H9 (cell line): ENCODE measurements around the gene BCAS1. TPM values are rescaled to one million over a fixed set of nuclear protein-coding genes. Genes with fewer than 3 reads are reported as not detected.

ENCODE experiments used
- DNase-seq: peaks from one replicate; pipeline ENCODE4 v3.0.0-alpha.2; 2017
- H2AFZ ChIP-seq: one replicate; pipeline ENCODE4 v1.6.1; 2013; ENCODE audit warnings: mild to moderate bottlenecking, low read length, control low read depth, moderate library complexity
- H2AK5ac ChIP-seq: 2 replicates; pipeline ENCODE4 v1.6.1; 2013; ENCODE audit warnings: low read length, control low read depth, mixed read lengths; ENCODE audit not compliant: insufficient read length
- H2BK120ac ChIP-seq: one replicate; pipeline ENCODE4 v1.6.1; 2013; ENCODE audit warnings: low read depth, mild to moderate bottlenecking, low read length, control low read depth, inconsistent platforms; ENCODE audit not compliant: poor library complexity, severe bottlenecking
- H2BK12ac ChIP-seq: 2 replicates; pipeline ENCODE4 v1.6.1; 2013; ENCODE audit warnings: low read length, control low read depth, mixed read lengths, low read depth; ENCODE audit not compliant: insufficient read length
- H2BK15ac ChIP-seq: 2 replicates; pipeline ENCODE4 v1.6.1; 2013; ENCODE audit warnings: low read depth, low read length, control low read depth
- H2BK20ac ChIP-seq: one replicate; pipeline ENCODE4 v1.6.1; 2013; ENCODE audit warnings: low read depth, mild to moderate bottlenecking, low read length, control low read depth, inconsistent platforms; ENCODE audit not compliant: poor library complexity, severe bottlenecking
- H2BK5ac ChIP-seq: 2 replicates; pipeline ENCODE4 v1.6.1; 2013; ENCODE audit warnings: low read length, control low read depth, mixed read lengths; ENCODE audit not compliant: insufficient read length
- H3K14ac ChIP-seq: 2 replicates; pipeline ENCODE4 v1.6.1; 2013; ENCODE audit warnings: low read length, control low read depth; ENCODE audit not compliant: insufficient read depth
- H3K18ac ChIP-seq: 2 replicates; pipeline ENCODE4 v1.6.1; 2013; ENCODE audit warnings: low read depth, mild to moderate bottlenecking, mixed read lengths, low read length, control low read depth; ENCODE audit not compliant: insufficient read length
- H3K23ac ChIP-seq: 2 replicates; pipeline ENCODE4 v1.6.1; 2013; ENCODE audit warnings: low read length, control low read depth, mixed read lengths, low read depth; ENCODE audit not compliant: insufficient read length
- H3K23me2 ChIP-seq: 2 replicates; pipeline ENCODE4 v1.6.1; 2013; ENCODE audit warnings: low read depth, mild to moderate bottlenecking, mixed read lengths, low read length, control low read depth; ENCODE audit not compliant: insufficient read length, poor library complexity, severe bottlenecking
- H3K27ac ChIP-seq: 2 replicates; pipeline ENCODE4 v1.5.1; 2013; ENCODE audit warnings: low read length, control low read depth, mixed read lengths, low read depth; ENCODE audit not compliant: insufficient read length
- H3K27me3 ChIP-seq: 2 replicates; pipeline ENCODE4 v1.6.1; 2013; ENCODE audit warnings: low read length, control low read depth, inconsistent platforms; ENCODE audit not compliant: insufficient read depth
- H3K4ac ChIP-seq: 2 replicates; pipeline ENCODE4 v1.6.1; 2013; ENCODE audit warnings: low read depth, mild to moderate bottlenecking, control low read depth, inconsistent platforms, low read length, moderate library complexity
- H3K4me1 ChIP-seq: 2 replicates; pipeline ENCODE4 v1.6.1; 2013; ENCODE audit warnings: low read length, control low read depth, inconsistent platforms; ENCODE audit not compliant: insufficient read depth
- H3K4me2 ChIP-seq: 2 replicates; pipeline ENCODE4 v1.6.1; 2013; ENCODE audit warnings: low read length, control low read depth, mixed read lengths; ENCODE audit not compliant: insufficient read length, insufficient read depth
- H3K56ac ChIP-seq: 2 replicates; pipeline ENCODE4 v1.6.1; 2013; ENCODE audit warnings: low read depth, mild to moderate bottlenecking, mixed read lengths, low read length, control low read depth; ENCODE audit not compliant: insufficient read length
- H3K79me1 ChIP-seq: 2 replicates; pipeline ENCODE4 v1.6.1; 2013; ENCODE audit warnings: low read depth, mild to moderate bottlenecking, moderate library complexity, low read length, control low read depth, inconsistent platforms; ENCODE audit not compliant: insufficient read depth, poor library complexity, severe bottlenecking
- H3K79me2 ChIP-seq: 2 replicates; pipeline ENCODE4 v1.6.1; 2013; ENCODE audit warnings: low read length, control low read depth, inconsistent platforms; ENCODE audit not compliant: insufficient read depth
- H3K9ac ChIP-seq: 2 replicates; pipeline ENCODE4 v1.6.1; 2013; ENCODE audit warnings: low read length, control low read depth, mixed read lengths; ENCODE audit not compliant: insufficient read length; ENCODE audit errors: extremely low read depth
- H3K9me3 ChIP-seq: one replicate; pipeline ENCODE4 v1.6.1; 2013; ENCODE audit warnings: low read depth, low read length, inconsistent platforms; ENCODE audit not compliant: control insufficient read depth
- H3T11ph ChIP-seq: one replicate; pipeline ENCODE4 v1.6.1; 2013; ENCODE audit warnings: mild to moderate bottlenecking, low read length, control low read depth, inconsistent platforms
- H4K20me1 ChIP-seq: one replicate; pipeline ENCODE4 v1.6.1; 2013; ENCODE audit not compliant: control insufficient read depth, insufficient read length, insufficient read depth
- H4K5ac ChIP-seq: 2 replicates; pipeline ENCODE4 v1.6.1; 2013; ENCODE audit warnings: low read depth, mild to moderate bottlenecking, mixed read lengths, low read length, control low read depth; ENCODE audit not compliant: insufficient read length
- H4K8ac ChIP-seq: replicated peaks from 2 replicates; pipeline ENCODE4 v1.6.1; 2013; ENCODE audit warnings: low read length, control low read depth, mixed read lengths, low read depth; ENCODE audit not compliant: insufficient read length
- H4K91ac ChIP-seq: 2 replicates; pipeline ENCODE4 v1.6.1; 2013; ENCODE audit warnings: low read depth, mild to moderate bottlenecking, moderate library complexity, mixed read lengths, low read length, control low read depth; ENCODE audit not compliant: insufficient read length
- H3K27ac Mint-ChIP-seq, 3 experiments: 2 replicates in 2 of 3; 3 replicates in 1 of 3; pipeline ENCODE4 v1.8.0; 2020 to 2021; ENCODE audit warnings: mixed read lengths in 3 of 3, mild to moderate bottlenecking in 1 of 3, moderate library complexity in 1 of 3
- H3K27me3 Mint-ChIP-seq: 2 replicates; pipeline ENCODE4 v1.8.0; 2021; ENCODE audit warnings: low read depth, mild to moderate bottlenecking, moderate library complexity, mixed read lengths
- H3K36me3 Mint-ChIP-seq, 3 experiments: 2 replicates in 2 of 3; 3 replicates in 1 of 3; pipeline ENCODE4 v1.8.0; 2020 to 2021; ENCODE audit warnings: low read depth in 3 of 3, mixed read lengths in 3 of 3; ENCODE audit not compliant: insufficient read depth in 1 of 3
- H3K4me1 Mint-ChIP-seq, 2 experiments: 2 replicates each; pipeline ENCODE4 v1.8.0; 2020; ENCODE audit warnings: mixed read lengths in 2 of 2
- H3K4me3 Mint-ChIP-seq, 2 experiments: 2 replicates in 1 of 2; 3 replicates in 1 of 2; pipeline ENCODE4 v1.8.0; 2020 to 2021; ENCODE audit warnings: mild to moderate bottlenecking in 2 of 2, mixed read lengths in 2 of 2, moderate library complexity in 1 of 2
- H3K9me3 Mint-ChIP-seq, 2 experiments: 2 replicates in 1 of 2; 3 replicates in 1 of 2; pipeline ENCODE4 v1.8.0; 2020; ENCODE audit warnings: mild to moderate bottlenecking in 2 of 2, mixed read lengths in 2 of 2, moderate library complexity in 1 of 2
- CTCF ChIP-seq: fragments of 200-600 bp; sonication (generic); conservative IDR thresholded peaks from 3 replicates; pipeline ENCODE4 v1.8.0; 2021; ENCODE audit warnings: antibody characterized with exemption, mild to moderate bottlenecking
- WGBS: extraction: QIAGEN DNeasy Blood & Tissue Kit; methylation state at CpG from one replicate; pipeline ENCODE4 v1.1.7; 2013; ENCODE audit warnings: missing lambda C conversion rate, low lambda C conversion rate, mixed read lengths; ENCODE audit not compliant: insufficient read length; ENCODE audit errors: extremely low coverage; 5-methylcytosine and 5-hydroxymethylcytosine counted together
- total RNA-seq: library from RNA; stranded (reverse); gene quantifications from 2 replicates; pipeline ENCODE4 v1.2.1, GENCODE V29; 2021

Gene BCAS1
- total RNA-seq, 1 experiment from 2014 or later = 0.15 TPM

DNA sequence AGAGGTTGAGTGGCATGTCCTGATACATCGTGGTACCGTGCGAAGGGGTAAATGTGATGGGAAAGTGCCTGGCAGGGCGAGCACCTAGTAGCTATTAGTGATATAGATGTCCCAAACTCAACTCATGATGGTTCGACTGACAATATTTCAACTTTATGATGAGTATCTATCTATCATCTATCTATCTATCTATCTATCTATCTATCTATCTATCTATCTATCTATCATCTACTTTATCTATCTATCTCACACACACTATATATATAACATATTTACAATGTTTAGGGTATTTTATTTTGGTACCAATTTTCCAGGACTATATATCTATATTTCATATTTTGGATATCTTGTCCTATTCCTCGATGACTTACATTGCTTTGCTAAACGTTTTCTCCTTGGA is 5.5 kb downstream of the BCAS1 start:
- WGBS = no CpG with 5 or more reads among the region's 7 CpGs
- H3K4me1 Mint-ChIP-seq = peaks cover 35 to 41% of the 10 kb centered on the region in 2 experiments

More for the DNA sequence above, 5.5 kb downstream of the BCAS1 start:
- Histone ChIP-seq H4K20me1 (no peaks in the 10 kb centered on the region), H3K18ac (no peak overlapping the region), H2BK5ac (no peak overlapping the region), H3K23me2 (no peaks in the 10 kb centered on the region), H3K27ac (no peak overlapping the region), H3K79me2 (no peaks in the 10 kb centered on the region), H2BK20ac (no peak overlapping the region), H3K27me3 (no peaks in the 10 kb centered on the region), H4K8ac (no peak overlapping the region), H3K4me1 (peaks cover 10% of the 10 kb centered on the region; the same call in 1 of the 2 replicates), H4K5ac (no peak overlapping the region), H4K91ac (no peak overlapping the region), H3T11ph (no peak overlapping the region), H3K79me1 (no peaks in the 10 kb centered on the region), H3K23ac (no peak overlapping the region), H3K4me2 (no peak overlapping the region), H2AFZ (no peak overlapping the region), H2BK12ac (no peak overlapping the region), H3K14ac (no peak overlapping the region), H2BK120ac (no peak overlapping the region), H3K4ac (no peak overlapping the region), H3K56ac (no peak overlapping the region), H2AK5ac (no peak overlapping the region), H2BK15ac (no peak overlapping the region), H3K9me3 (no peaks in the 10 kb centered on the region), H3K9ac (no peak overlapping the region)
- H3K9me3 Mint-ChIP-seq = no peaks in the 10 kb centered on the region
- no peaks in the 10 kb centered on the region for H3K36me3 Mint-ChIP-seq
- TF ChIP-seq CTCF = no peak
- no peak overlapping the region for H3K4me3 Mint-ChIP-seq
- no peak for DNase-seq
- no peak overlapping the region for H3K27ac Mint-ChIP-seq
- H3K27me3 Mint-ChIP-seq = no peaks in the 10 kb centered on the region
